Head of caudate nucleus (tissue), 42 donors: ENCODE results near the gene EPG5.
A peak's percentile ranks its signal among the peaks of the same experiment; 100 is the strongest.
"Not testable (repeated sequence)": the region's sequence is repeated elsewhere in the genome, so short reads cannot be mapped to it uniquely, and the experiment has no call there.

ENCODE experiments used
- DNase-seq, 42 donors: peaks; one replicate each; pipeline versions ENCODE4 v3.0.0 to v3.0.0-alpha.2; 2020 to 2021; ENCODE audit warnings: mixed read lengths in 7 of 42
- intact Hi-C: fragments of 100-400 bp; cut with DNase I; formaldehyde crosslinking; loops from one replicate; pipeline ENCODE4 v1.15.0; 2022

The EPG5 gene

DNA sequence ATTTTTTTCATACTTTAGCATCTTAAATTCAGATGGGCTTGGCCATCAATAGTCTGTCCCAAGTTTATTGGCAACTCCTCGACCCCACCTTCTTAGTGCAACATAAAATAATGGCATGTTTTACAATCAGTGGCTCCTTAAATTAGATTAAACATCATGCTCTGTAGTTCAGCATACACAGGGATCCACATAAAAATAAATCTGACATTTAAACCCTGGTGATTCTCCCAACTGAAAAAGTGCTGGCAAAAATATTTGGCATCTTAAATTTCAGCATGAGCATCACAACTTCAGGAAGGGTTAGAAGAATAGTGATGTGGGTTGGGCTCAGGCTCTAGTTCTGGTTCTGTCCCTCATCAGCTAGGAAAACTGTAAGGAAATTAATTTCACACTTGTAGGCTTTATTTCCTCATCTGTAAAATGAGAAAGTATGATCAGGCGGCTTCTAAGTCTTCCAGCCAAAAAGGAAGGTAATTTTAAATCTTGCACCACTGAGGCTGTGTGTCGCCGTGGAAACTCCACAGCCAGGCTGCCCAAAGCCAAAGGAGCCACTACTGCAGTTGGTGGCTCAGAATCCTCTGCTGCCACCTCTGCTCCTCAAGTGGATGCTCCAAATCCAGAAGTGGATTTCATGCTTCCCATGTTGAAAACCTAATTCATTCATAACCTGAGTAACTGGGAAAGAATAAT lies 17.6 kb upstream of the EPG5 start:
- no peak for DNase-seq
- intact Hi-C loops: no loop called here

DNA sequence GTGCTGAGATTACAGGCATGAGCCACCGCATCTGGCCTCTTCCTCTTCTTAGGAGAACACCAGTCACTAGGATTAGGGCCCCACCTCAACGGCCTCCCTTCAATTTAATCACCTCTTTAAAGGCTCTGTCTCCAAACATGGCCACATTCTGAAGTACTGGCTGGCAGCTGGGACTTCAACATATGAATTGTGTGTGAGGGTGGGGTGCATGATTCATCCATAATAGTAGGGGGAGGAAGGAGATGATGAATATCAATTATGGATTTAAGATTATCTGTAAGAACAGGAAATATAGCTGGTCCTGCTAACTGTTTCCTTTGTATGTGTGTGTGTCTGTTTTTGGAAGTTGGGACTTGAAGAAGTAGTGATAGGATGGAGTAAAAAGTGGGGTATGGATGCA lies 14.7 kb upstream of the EPG5 start:
- DNase-seq: no peak
- intact Hi-C loops: no loop called here

DNA sequence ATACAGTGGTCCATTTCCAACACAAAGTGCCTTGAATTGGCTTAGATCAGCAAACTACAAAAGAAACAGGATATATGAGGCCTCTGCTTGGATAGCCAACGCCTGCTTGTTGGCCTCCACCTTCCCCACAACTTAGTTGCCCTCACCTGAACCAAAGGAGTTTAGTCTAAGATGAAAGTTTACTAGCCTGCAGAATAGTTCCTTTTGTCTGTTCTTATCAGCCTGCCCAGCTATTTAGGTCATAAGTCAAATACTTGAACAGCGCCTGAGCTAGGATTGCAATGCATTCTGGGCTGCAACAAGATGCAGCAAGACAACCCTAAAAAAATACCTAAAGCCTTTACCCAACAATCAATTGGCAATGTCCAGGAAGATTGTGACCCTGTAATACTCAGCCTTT lies 13.1 kb upstream of the EPG5 start:
- DNase-seq: no peak
- intact Hi-C loops: no loop called here

DNA sequence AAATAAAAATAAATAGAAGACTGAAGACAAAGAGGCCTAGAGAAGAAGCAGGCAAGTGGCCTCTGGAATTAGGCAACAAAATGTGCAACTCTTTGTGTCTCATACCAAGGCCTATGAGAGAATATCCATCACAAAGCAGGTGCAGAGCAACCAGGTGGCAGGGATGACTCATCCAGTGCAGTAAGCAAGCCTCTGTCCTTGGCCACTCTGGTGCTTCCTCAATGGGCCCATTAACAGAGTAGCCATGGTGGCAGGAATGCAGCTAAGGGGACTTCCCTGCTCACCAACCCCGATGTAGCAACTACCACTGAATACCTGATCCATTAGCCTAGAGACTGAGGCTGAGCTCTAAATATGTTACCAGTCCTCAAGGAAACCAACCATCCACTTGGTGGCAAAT lies 11.0 kb upstream of the EPG5 start:
- no peak for DNase-seq
- intact Hi-C loops: loop anchor here (5.0 to 10.0 kb wide), 2 partner anchors 94 to 313 kb away; partner anchors contain the start of gene PSTPIP2

DNA sequence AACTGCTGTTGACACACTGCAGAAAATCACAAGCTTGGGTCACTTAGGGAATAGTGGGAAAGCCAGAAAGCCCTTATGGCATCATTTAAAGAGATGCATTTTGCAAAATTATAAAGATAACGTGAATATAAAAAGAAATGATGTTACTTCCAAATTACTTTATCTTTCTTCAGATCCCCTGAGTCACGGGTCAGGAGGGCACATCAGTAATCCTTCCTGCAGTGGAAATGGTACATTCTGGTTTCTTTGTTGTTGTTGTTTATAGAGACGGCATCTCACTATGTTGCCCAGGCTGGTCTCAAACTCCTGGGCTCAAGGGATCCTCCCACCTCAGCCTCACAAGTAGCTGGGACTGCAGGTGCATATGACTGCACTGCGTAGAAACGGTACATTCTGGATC lies 9.8 kb upstream of the EPG5 start:
- intact Hi-C loops: loop anchor here (5.0 to 10.0 kb wide), 2 partner anchors 95 to 312 kb away; partner anchors contain the start of gene PSTPIP2
- DNase-seq: no peak

DNA sequence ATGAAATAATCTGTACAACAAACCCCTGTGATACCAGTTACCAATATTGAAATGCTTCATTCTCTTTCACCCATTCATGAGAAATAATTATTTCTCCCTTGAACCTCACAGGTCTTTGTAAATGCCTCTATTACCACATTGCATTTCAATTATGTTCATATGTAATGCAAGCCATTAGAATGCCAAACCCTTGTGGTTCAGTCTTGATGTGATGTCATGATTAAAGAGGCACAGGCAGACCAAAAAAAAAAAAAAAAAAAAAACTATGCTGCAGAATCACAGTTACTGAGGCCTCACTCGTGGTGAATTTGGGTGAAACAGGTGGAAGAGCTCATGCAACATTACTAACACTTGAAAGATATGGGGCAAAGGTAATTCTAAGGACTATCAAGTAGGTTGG lies 9.4 kb upstream of the EPG5 start:
- intact Hi-C loops: loop anchor here (5.0 to 10.0 kb wide), 2 partner anchors 96 to 312 kb away; partner anchors contain the start of gene PSTPIP2

DNA sequence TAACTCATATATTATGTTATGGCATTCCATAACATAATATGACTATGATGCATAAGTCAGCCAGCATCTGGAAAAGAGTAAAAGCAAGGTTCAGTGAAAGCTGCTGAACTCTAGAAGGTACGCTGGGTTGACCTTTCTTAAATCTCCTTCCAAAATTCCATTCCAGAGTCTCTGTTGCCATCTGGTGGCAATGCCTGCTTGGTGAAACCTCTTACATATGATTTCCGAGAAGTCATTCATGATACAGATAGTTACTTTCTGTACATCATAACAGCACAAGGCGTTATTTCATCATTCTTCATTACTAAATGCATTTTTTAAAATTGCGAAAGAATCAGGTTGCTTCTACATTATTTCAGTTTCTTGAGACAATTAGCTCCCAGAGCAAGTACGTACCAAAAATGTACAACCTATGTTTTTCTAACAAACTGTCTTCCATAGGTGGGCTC lies 7.0 kb upstream of the EPG5 start:
- intact Hi-C loops: loop anchor here (10.0 kb wide), 1 partner anchor 309 kb away; no protein-coding TSS in a partner anchor
- DNase-seq: peak in 40 of 42 donors; percentile 17 to 82 (median 64)

More for the DNA sequence above, 9.4 kb upstream of the EPG5 start:
- no peak for DNase-seq

DNA sequence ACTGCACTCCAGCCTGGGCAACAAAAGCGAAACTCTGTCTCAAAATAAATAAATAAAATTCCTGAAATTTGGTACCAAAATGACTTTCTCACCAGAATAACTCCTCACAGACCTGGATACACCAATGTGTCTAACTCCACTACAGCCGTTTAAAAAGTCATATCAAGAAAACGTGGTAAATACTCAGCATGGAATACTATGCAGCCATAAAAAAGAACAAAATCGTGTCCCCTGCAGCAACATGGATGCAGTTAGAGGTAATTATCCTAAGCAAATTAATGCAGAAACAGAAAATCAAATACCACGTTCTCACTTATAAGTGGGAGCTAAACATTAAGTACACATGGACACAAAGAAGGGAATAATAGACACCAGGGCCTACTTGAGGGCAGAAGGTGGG lies 2.2 kb downstream of the EPG5 start:
- intact Hi-C loops: not testable (repeated sequence)

DNA sequence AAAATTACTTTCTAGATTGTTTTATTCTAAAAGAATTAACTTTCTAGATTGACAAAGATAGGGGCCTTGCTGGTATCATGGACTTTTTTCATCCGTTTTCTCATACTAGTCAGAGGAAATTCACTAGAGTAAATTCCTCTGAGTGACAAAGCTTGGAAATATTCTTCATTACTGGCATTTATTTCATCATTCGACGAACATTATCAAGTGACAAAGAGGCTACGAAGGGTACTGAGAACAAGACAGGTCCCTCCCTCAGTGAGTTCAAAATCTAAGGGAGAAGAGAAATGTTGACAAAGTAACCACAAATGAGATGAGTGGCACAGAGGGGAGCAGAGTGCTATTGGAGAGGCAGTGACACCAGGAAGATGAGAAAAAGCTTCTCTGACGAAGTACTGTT lies 4.3 kb downstream of the EPG5 start:
- intact Hi-C loops: no loop called here
- no peak for DNase-seq

More for the DNA sequence above, 2.2 kb downstream of the EPG5 start:
- not testable (repeated sequence) for DNase-seq

DNA sequence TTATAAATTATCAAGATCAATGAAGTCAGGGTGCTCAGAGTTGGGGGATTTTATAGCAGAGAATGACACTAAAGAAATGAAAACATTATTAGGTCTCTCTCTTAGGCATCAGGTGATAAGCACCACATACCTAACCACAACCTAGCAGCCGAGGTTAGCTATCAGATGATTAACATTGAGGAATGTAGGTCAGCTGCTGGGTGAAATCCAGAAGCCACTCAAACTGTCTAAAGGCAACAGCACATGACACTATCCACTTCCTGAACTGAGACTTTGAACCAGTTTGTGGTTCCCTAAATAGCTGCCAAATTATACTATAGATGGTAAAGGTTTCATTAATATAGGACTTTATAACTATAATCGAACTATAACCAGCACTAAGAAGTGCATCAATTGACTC lies 4.7 kb downstream of the EPG5 start:
- intact Hi-C loops: no loop called here

DNA sequence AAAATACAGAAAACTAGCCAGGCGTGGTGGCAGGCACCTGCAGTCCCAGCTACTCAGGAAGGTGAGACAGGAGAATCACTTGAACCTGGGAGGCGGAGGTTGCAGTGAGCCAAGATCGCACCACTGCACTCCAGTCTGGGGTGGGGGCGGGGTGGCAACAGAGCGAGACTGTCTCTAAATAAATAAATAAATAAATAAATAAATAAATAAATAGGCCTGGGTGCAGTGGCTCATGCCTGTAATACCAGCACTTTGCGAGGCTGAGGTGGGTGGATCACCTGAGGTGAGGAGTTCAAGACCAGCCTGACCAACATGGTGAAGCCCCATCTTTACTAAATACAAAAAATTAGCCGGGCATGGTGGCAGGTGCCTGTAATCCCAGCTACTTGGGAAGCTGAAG lies 7.6 kb downstream of the EPG5 start:
- intact Hi-C loops, DNase-seq: not testable (repeated sequence)

More for the DNA sequence above, 4.7 kb downstream of the EPG5 start:
- DNase-seq: no peak

DNA sequence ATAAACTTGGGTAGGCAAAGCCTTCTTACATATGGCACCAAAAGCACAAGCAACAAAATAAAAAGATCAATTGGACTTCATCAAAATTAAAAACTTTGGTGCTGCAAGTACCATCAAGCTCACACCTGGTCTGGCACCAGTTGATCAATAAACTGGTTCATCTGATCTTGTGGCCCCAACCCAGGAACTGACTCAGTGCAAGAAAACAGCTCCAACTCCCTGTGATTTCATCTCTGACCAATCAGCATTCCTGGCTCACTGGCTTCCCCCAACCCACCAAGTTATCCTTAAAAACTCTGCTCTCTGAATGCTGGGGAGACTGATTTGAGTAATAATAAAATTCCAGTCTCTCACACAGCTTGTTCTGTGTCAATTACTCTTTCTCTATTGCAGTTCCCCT lies 8.4 kb downstream of the EPG5 start:
- DNase-seq: no peak
- intact Hi-C loops: no loop called here

DNA sequence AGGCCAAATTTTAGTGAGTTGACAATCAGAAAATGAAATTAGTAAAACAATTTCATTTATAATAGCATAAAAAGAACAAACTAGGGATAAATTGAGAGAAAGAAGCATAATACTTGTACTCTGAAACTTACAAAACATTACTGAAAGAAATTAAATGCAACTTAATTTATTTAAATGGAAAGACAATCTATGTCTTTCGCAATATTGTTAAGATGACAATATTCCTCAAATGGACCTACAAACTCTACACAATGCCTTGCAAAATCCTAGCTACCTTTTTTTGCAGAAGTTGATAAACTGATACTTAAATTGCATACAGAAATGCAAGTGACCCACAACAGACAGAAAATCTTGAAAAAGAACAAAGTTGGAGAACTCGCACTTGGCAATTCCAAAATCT lies 9.1 kb downstream of the EPG5 start:
- intact Hi-C loops: no loop called here
- DNase-seq: no peak

DNA sequence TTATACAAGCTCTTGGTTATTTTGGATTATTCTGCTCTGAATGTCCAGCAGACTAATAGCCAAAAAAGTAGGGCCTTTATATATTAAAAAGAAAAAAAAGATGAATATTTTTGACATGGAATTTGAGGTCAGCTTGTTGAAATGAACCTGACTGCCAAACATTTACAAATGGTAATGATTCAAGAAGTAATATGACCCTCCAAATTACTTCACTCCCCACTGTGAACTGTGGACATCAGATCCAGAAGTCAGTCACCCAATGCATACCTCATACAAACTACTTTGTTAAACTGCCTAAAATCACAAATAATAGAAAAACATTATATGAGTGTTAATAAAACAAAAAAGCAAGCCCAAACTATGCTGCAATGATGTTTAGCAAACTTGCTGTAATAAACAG lies 10.0 kb downstream of the EPG5 start:
- intact Hi-C loops: no loop called here
- DNase-seq: no peak

DNA sequence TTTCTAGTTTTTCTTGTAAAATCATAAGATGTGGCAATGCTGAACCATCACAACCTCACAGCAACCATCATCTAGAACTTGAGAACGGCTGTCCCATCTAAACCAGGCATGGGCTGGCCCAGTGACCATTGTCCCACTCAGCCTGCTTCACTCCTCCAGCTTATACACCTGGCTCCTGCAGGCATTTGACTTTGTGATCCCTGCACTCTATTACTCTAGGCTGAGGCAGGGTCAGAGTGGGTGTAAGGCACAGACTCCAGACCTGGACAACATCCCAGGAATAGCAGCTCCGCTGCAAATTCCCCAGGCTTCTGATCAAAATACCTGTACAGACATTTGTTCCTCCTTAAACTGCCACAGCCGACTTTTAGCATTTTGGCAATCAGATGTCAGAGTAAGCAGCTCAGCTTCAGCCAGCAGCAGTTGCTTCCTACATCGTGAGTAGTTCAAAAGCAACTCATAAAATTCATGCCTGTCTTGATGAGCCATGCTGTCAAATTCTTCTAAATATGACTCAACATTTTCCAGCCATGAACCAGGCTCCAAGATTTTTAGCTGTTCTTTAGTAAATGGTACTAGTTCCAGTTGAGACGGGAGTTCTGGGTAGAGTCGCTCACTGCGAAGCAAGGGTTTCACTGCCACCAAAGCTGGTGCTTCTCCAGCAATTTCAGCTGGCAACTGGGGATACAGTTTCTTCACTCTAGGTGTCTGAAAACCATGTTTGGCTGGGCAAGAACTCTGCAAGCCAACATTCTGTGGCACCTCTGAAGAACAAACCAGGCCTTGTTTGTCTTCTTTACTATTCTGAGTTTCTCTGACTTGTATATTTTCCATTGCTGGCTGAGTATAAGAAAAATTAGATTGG lies 12.8 kb downstream of the EPG5 start:
- intact Hi-C loops: no loop called here
- DNase-seq: peak in 30 of 42 donors; percentile 7 to 87 (median 44)

DNA sequence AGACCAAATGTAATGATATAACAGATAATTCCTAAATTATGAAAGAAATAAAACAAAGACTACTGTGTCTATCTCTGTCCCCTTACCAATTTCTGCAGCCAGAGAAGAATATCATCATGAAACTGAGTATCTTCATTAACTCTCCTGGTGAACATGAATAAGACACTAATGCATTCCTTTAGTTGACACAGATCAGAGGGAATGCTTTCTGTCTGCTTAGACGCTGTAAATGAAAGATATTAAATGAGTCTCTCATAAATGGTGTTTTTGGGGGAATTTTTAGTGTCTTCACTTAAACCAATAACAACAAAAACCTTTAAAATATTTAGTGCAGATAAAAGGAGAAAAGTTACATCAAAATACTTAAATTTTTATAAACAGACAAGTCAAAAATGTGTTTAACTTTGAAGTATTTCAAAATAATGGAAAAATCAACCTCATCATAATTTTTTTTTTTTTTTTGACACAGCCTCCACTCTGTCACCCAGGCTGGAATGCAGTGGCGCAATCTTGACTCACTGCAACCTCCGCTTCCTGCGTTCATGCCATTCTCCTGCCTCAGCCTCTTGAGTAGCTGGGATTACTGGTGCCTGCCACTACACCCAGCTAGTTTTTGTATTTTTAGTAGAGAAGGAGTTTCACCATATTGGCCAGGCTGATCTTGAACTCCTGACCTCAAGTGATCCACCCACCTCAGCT lies 16.0 kb downstream of the EPG5 start:
- DNase-seq: peak in 36 of 42 donors; percentile 7 to 79 (median 46)
- intact Hi-C loops: no loop called here

DNA sequence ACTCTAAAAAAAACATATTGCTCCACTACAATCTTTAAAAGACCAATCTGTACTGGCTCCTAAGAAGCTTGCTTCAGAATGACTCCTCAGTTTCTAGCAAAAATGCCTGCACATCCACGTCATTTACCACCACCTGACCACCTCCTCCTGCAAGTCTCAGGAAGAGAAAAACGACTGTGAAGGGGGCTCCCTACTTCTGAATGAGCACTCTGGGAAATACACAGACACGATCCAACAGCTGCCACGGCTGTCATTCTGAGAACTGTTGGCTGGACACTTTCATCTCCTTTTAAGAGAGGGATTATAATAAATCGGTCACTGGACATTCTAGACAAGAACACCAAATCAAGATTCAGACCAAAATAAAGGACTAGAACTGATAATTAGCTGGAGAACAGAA lies 21.5 kb downstream of the EPG5 start:
- DNase-seq: peak in 1 of 42 donors; percentile 28

DNA sequence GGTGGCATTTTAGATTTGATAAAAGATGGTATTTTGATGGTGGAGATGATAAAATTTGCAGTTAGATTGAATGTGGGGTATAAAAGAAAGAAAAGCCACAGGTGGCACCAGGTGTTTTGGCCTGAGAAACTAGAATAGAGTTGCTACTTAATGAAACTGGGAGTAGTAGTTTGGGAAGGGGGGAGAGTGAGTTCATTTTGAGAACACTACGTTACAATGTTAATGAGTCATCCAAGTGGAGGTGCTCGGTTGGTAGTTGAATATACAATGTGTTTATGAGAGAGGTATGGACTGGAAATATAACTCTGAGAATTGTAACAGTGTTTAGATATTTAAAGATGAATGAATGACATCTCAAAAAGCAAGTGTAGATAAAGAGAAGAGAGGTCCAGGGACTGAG lies 26.4 kb downstream of the EPG5 start:
- no peak for DNase-seq
- intact Hi-C loops: no loop called here

More for the DNA sequence above, 21.5 kb downstream of the EPG5 start:
- intact Hi-C loops: no loop called here

DNA sequence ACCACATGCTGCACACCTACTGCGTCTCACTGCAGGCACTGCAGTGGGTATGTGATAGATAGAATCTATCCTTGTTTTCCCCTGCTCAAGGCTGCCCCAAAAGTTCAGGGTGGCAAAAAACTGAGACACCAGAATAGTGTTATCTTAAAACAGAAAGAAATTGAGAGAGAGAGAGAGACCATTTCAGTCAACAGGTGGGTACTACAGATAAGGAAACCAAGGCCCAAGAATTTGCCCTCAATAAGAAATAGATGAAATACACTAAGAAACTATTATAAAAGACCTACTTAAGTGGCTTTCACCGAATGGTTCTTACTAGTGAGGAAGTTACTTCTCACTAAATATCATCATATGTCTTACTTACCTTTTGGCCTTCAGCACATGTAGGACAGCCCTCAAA lies 27.9 kb downstream of the EPG5 start:
- DNase-seq: no peak
- intact Hi-C loops: no loop called here
